Effector CD8-positive, alpha-beta T cell (primary cell): Measurements from ENCODE around the gene PEMT.
"Not testable (repeated sequence)": the region's sequence is repeated elsewhere in the genome, so short reads cannot be mapped to it uniquely, and the experiment has no call there.

Source experiments
- DNase-seq: peaks from one replicate; lab custom pipeline; 2025; lab: John Stamatoyannopoulos, UW
- total RNA-seq, 4 experiments: gene quantifications; one replicate each; lab custom pipeline; 2026; lab: John Stamatoyannopoulos, UW

The PEMT gene, protein sequence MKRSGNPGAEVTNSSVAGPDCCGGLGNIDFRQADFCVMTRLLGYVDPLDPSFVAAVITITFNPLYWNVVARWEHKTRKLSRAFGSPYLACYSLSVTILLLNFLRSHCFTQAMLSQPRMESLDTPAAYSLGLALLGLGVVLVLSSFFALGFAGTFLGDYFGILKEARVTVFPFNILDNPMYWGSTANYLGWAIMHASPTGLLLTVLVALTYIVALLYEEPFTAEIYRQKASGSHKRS
- total RNA-seq = 4.9 to 14.9 (median 6.6) reads per million in 4 experiments

DNA sequence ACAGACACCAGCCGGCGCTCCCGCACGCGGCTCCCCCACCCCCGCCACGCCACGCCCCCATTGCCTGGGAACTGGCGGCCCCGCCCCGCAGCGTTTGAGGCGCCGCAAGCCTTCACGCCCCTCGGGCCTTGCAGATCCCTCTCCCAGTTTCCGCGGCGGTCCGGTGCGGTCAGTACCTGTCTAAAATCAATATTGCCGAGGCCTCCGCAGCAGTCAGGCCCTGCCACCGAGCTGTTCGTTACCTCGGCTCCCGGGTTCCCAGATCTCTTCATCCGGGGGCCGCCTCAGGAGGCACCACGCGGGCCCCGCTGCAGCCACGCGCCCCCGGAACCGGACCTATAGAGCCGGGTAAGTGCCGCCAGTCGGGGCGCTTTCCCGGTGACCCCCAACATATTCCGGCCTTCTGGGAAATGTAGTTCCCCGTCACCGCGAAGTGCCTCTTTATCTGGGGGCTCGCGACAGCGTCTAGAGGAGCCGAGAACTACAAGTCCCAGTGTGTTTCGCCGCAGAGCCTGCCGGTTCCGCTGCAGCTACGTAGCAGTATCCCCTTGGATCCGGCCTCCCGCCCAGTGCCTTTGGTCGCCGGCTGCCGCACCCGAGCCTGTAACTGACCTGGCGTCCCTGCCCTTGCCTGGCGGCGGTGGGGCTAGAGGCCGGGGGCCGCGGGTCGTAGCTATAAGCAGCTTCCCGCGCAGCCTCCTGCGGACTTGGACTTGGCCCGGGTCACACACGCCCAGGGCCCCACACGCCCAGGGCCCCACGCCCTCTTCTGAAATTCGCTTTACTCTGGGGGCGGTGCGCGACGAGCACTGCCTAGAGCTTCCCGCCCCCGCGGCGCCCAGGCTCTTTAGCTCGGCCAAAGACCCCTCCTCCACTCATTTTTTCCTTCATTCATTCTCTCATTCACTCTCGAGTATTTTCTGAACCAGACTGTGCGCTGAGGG is at the start of gene PEMT:
Gene PEMT, minus strand, starts transcription at position 354 of the 944 bp plus-strand sequence. Its CDS starts 82 bp downstream, at position 272.
- peak; percentile 89 for DNase-seq

DNA sequence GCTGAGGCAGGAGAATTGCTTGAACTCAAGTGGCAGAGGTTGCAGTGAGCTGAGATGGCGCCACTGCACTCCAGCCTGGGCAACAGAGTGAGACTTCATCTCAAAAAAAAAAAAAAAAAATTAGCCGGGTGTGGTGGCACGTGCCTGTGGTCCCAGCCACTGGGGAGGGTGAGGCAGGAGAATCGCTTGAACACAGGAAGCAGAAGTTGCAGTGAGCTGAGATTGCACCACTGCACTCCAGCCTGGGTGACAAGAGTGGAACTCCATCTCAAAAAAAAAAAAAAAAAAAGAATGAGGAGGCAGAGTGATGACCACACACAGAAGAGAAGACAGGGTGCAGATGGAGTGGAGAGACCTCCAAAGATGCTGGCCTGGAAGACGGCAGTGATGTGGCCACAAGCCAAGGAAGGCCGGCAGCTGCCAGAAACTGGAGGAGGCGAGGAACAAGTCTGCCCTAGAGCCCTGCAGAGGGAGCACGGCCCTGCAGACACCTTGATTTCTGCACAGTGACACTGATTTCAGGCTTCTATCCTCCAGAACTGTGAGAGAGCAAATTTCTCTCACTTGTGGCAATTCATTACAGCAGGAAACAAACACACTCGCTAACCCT is 48.3 kb upstream of the PEMT start:
- not testable (repeated sequence) for DNase-seq

GRCh38 chr17:17638467-17638866 is 47.0 kb upstream of the PEMT start:
- no peak for DNase-seq

GRCh38 chr17:17636272-17636885 is 44.9 kb upstream of the PEMT start:
- DNase-seq = no peak

GRCh38 chr17:17635537-17636271 is 44.2 kb upstream of the PEMT start:
- DNase-seq = not testable (repeated sequence)

GRCh38 chr17:17635126-17635525 is 43.6 kb upstream of the PEMT start:
- DNase-seq = no peak

DNA sequence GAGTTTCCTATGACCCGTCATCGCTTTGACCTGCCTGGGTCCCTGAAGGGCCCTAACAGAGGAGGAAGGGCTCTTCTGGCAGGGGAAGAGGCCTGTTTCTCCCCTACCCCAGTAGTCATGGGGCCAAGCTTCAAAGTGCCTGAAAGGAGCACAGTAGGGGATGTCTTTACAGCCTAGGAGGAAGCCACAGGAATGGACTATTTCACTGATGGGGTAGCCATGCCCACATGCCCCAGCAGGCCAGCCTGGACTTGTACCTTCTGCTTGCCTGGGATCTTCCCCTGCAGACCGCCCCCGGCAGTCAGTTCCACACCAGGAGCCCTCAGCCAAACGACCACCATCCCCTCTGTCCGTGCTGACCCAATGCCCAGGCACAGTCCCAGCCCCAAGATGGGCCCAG is 41.8 kb upstream of the PEMT start:
- DNase-seq = no peak

GRCh38 chr17:17632690-17633089 is 41.2 kb upstream of the PEMT start:
- DNase-seq = not testable (repeated sequence)

GRCh38 chr17:17628388-17629008 is 37.0 kb upstream of the PEMT start:
- DNase-seq = peak; percentile 4

DNA sequence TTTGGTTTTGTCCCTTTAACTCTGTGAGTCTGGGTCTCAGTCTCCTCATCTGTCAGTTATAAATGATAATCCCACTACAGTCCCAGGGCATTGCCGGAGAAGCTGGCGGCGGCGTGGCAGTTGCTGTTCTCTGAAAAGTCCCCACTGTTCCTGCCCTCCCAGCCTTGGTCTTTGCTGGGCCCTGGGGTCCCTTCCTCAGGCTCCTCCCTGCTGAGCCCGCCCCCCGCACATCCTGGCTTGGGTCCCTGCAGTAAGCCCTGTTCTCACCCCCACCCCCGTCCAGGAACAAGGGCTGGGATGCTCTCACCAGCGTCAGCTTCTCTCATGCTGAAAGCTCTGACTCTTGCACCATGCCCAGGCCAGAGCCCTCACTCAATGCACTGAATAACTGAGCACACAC is 35.3 kb upstream of the PEMT start:
- no peak for DNase-seq

DNA sequence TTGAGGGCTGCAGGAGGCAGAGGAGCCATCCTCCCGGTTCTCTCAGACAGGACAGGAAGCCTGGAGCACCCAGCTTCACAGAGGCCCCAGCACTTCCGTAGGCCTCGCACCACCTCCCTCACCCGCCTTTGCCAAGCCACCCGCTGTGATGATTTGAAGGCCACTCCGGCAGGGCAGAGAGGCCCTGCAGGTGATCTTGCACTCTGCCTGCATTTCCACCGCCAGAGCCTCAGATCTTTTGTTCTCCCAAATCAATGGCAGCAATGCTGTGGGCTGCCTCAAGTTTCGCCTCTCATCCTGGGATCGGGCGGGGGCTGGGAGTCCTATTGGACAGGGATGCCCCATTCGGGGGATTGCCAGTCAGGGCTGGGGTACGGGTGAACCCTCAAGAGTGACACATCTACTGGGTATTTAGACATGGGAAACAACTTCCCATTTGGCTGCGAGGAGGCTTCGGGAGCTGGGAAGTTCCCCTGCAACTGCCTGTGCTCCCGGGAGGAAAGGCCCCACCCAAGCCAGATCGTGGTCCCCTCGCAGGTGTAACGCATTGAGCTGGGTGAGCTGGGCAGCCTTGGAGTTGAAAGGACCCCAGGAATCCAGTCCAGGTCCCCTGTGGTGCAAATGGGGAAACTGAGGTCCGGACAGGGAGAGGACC is 34.8 kb upstream of the PEMT start:
- DNase-seq = no peak

GRCh38 chr17:17624741-17625140 is 33.2 kb upstream of the PEMT start:
- no peak for DNase-seq

GRCh38 chr17:17623904-17624303 is 32.4 kb upstream of the PEMT start:
- no peak for DNase-seq

- no peak for DNase-seq
These were observed 29.7 kb upstream of the PEMT start for GRCh38 chr17:17621254-17621653.

DNA sequence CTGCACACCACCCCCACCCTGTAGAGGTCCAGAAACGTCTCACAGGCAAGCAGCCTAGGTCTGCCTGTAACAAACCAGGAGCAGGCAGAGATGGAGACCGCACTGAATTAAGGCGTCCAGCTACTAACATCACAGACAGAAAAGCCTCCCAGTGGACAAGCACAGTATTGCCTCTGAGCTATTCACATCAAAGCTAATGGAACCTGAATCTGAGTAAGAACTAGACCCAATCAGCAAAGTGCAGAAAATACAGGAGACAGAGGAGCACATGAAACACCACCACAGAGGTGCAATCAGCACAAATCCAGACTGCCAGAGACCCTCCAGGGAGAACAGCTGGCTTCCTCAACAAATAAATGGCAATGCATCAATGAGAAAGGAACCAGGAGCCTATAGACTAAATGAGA is 22.2 kb upstream of the PEMT start:
- no peak for DNase-seq

GRCh38 chr17:17612085-17613022 is 20.8 kb upstream of the PEMT start:
- DNase-seq = no peak

DNA sequence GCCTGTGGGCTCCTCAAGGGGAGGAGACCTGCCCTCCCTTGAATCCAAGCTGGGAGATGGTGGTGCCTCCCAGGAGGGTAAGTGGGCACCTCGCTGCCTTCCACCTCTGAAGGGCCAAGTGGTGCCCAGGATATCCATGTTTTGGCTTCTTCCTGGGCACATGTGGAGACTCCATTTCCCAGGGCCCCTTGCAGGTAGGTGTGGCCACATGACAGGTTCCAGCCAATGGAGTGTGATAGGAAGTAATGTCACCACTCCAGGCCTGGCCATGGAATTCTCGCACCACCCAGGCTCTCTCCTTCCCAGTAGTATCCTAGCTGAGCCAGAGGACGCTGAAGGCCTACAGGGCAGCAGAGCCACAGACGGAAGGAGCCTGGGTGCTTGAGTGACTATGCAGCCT is 17.6 kb upstream of the PEMT start:
- DNase-seq = no peak

DNA sequence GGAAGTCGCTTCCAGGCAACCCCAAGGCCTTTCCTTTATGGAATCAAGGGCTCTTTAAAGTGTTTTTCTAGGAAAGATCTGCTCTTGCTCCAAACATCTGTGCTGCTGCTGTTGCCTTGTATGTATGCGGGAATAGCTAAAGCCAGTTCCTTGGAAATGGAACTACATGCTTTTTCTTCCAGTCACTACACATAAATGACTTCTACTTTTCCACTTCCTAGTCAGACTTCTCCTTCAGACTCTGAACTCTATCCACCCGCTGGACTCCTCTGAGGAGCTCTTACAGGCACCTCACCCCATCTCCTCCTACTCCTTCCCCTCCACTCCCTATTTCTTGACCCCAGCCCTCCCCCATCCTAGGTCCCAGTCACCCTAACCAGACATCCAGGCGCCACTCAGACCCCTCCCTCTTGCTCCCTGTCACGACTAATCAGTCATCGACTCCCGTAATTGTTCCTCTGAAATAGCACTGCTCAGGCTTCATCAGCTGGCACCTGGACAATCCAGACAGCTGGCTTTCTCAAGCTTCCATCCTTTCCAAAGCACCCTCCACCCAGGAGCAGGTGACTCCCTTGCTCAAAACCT is 15.0 kb upstream of the PEMT start:
- DNase-seq = no peak

- DNase-seq = no peak
These were observed 14.2 kb upstream of the PEMT start for GRCh38 chr17:17605729-17606088.
